ENCODE results near the gene ZNF550.

GRCh38 chr19:57606931-57607330, 47.3 kb upstream of the ZNF550 start:
- TF ChIP-seq FOXK2 (IDR thresholded peaks at IDR 0.05) = no peak
- no peak for TF ChIP-seq PBX3 (IDR thresholded peaks at IDR 0.05; ENCODE audit: insufficient replicate concordance, low read depth, low read length)
- no peak for TF ChIP-seq RUNX3 (IDR thresholded peaks at IDR 0.05; ENCODE audit: low read length)
- no peak for TF ChIP-seq FOS (IDR thresholded peaks at IDR 0.05; ENCODE audit: borderline replicate concordance, extremely low read depth, insufficient read length)
- TF ChIP-seq, protein P1, sequence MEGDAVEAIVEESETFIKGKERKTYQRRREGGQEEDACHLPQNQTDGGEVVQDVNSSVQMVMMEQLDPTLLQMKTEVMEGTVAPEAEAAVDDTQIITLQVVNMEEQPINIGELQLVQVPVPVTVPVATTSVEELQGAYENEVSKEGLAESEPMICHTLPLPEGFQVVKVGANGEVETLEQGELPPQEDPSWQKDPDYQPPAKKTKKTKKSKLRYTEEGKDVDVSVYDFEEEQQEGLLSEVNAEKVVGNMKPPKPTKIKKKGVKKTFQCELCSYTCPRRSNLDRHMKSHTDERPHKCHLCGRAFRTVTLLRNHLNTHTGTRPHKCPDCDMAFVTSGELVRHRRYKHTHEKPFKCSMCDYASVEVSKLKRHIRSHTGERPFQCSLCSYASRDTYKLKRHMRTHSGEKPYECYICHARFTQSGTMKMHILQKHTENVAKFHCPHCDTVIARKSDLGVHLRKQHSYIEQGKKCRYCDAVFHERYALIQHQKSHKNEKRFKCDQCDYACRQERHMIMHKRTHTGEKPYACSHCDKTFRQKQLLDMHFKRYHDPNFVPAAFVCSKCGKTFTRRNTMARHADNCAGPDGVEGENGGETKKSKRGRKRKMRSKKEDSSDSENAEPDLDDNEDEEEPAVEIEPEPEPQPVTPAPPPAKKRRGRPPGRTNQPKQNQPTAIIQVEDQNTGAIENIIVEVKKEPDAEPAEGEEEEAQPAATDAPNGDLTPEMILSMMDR (IDR thresholded peaks at IDR 0.05 in 2 of 3, conservative IDR thresholded peaks at IDR 0.05 in 1 of 3; ENCODE audit: control insufficient read depth in 2 of 3, extremely low read depth in 1 of 3, insufficient read depth in 1 of 3, low read depth in 3 of 3, low read length in 3 of 3) = no peak
- TF ChIP-seq GATAD2B (conservative IDR thresholded peaks at IDR 0.05; ENCODE audit: low read depth) = no peak
- TF ChIP-seq, protein P2, sequence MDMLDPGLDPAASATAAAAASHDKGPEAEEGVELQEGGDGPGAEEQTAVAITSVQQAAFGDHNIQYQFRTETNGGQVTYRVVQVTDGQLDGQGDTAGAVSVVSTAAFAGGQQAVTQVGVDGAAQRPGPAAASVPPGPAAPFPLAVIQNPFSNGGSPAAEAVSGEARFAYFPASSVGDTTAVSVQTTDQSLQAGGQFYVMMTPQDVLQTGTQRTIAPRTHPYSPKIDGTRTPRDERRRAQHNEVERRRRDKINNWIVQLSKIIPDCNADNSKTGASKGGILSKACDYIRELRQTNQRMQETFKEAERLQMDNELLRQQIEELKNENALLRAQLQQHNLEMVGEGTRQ (IDR thresholded peaks at IDR 0.05; ENCODE audit: borderline replicate concordance, low read depth, low read length) = no peak
- no peak for TF ChIP-seq BRCA1 (IDR thresholded peaks at IDR 0.05; ENCODE audit: low read depth, low read length)
- TF ChIP-seq SMC3 (IDR thresholded peaks at IDR 0.05; ENCODE audit: borderline replicate concordance, low read length) = no peak
- no peak for TF ChIP-seq EZH2 (IDR thresholded peaks at IDR 0.05; ENCODE audit: borderline replicate concordance, control insufficient read depth, low read depth, low read length)
- TF ChIP-seq TBL1XR1 (IDR thresholded peaks at IDR 0.05; ENCODE audit: low read depth, low read length) = no peak
